Neural progenitor cell (in vitro differentiated cells): ENCODE results near the gene DNAJC9.

Source experiments
- CTCF ChIP-seq: fragments of 200-600 bp; sonication (generic); IDR thresholded peaks from 2 replicates; pipeline ENCODE4 v1.5.1; 2017; ENCODE audit warnings: antibody characterized with exemption, mild to moderate bottlenecking
- EZH2phosphoT487 ChIP-seq: fragments of 200-600 bp; sonication (generic); IDR thresholded peaks from 2 replicates; pipeline ENCODE4 v1.6.1; 2017; ENCODE audit warnings: antibody characterized with exemption

GRCh38 chr10:73246322-73246645 is 771 bp downstream of the DNAJC9 start:
- TF ChIP-seq CTCF (no peak), EZH2phosphoT487 (no peak)
